ENCODE measurements around the gene COX10.

DNA sequence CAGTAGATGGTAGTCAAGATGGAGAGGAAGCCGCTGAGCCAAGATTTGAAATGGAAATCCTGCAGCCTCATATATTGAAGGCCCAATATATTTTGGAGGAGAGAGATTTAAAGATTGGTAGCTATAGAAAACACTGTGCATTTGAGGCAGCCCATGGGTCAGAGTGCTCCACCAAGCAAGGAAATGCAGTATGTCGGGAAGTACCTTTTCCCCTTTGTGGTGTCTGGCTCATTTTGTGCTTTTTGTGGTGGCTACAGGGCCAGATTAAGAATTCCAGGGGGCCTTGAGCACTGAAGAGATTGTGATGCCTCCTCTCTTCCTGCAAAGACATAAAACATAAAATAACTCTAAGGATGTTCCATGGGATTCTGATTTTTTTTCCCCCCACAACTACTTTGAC, 127.8 kb downstream of the COX10 start:
- TF ChIP-seq, protein P1, sequence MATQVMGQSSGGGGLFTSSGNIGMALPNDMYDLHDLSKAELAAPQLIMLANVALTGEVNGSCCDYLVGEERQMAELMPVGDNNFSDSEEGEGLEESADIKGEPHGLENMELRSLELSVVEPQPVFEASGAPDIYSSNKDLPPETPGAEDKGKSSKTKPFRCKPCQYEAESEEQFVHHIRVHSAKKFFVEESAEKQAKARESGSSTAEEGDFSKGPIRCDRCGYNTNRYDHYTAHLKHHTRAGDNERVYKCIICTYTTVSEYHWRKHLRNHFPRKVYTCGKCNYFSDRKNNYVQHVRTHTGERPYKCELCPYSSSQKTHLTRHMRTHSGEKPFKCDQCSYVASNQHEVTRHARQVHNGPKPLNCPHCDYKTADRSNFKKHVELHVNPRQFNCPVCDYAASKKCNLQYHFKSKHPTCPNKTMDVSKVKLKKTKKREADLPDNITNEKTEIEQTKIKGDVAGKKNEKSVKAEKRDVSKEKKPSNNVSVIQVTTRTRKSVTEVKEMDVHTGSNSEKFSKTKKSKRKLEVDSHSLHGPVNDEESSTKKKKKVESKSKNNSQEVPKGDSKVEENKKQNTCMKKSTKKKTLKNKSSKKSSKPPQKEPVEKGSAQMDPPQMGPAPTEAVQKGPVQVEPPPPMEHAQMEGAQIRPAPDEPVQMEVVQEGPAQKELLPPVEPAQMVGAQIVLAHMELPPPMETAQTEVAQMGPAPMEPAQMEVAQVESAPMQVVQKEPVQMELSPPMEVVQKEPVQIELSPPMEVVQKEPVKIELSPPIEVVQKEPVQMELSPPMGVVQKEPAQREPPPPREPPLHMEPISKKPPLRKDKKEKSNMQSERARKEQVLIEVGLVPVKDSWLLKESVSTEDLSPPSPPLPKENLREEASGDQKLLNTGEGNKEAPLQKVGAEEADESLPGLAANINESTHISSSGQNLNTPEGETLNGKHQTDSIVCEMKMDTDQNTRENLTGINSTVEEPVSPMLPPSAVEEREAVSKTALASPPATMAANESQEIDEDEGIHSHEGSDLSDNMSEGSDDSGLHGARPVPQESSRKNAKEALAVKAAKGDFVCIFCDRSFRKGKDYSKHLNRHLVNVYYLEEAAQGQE (IDR thresholded peaks at IDR 0.05; ENCODE audit: insufficient read depth in 1 of 2, low read depth in 2 of 2, low read length in 2 of 2), result no peak
- TF ChIP-seq TAF1 (IDR thresholded peaks at IDR 0.05; ENCODE audit: borderline replicate concordance, insufficient read depth, low read length), result no peak
- no peak for TF ChIP-seq SIN3A (IDR thresholded peaks at IDR 0.05; ENCODE audit: borderline replicate concordance, insufficient read depth, low read length)
- TF ChIP-seq POLR2AphosphoS5 (IDR thresholded peaks at IDR 0.05; ENCODE audit: low read depth, low read length), result no peak
- no peak for TF ChIP-seq FOXP2 (optimal IDR thresholded peaks at IDR 0.05; ENCODE audit: borderline replicate concordance, extremely low read depth, extremely low read length, insufficient read depth)
